Activated CD4-positive, alpha-beta T cell treated with anti-CD3 and anti-CD28 coated beads, Interleukin-2, Interleukin-4, amounts not matched to agents 100 ng/mL and 50 ng/mL, durations not matched to agents 16 hours and 8 hours (primary cell): ENCODE results near the gene LRRC4C.
"Not testable (repeated sequence)": the region's sequence is repeated elsewhere in the genome, so short reads cannot be mapped to it uniquely, and the experiment has no call there.

ENCODE experiments used
- DNase-seq: peaks from one replicate; pipeline ENCODE4 v3.0.0-alpha.2; 2020; ENCODE audit warnings: low spot score

The LRRC4C gene

GRCh38 chr11:40226654-40227053 lies 1232.8 kb downstream of the LRRC4C start:
- DNase-seq = no peak

- DNase-seq = no peak
Observed at GRCh38 chr11:40223596-40224330, 1235.7 kb downstream of the LRRC4C start.

GRCh38 chr11:40219401-40219800 lies 1240.1 kb downstream of the LRRC4C start:
- no peak for DNase-seq

- DNase-seq = no peak
Observed at GRCh38 chr11:40215556-40215955, 1243.9 kb downstream of the LRRC4C start.

DNA sequence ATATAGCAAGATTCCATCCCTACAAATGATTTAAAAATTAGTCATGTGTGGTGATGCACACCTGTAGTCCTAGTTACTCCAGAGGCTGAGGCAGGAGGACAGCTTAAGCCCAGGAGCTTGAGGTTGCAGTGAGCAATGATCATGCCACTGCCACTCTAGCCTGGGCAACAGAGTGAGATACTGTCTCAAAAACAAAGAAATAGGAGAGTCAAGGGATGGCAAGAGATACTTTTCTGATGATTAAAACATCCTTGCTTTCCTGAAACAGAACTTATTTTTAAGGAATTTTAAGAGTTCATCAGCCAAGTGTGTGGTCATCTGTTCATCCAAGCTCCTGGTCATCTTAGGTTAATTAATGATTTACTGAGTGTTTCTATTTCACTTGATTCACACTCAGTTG lies 1252.0 kb downstream of the LRRC4C start:
- no peak for DNase-seq

DNA sequence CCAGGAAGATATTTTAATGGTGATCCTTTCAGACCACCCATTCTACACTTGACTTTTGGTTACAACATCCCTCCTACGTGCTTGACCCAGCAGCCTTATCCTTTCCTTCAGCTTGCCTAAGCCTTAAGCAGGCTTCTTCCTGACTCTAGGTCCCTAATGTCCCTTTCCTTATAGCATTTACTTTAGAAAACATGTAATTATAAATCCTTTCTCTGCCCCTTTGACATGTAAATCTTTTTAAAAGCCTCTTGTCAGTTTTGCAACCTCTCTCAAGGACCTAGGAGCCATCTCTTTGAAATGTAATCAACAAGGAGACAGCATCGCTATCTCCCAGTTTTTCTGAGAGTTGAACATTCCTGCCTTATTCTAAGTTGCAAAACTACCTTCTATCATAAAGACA lies 1255.2 kb downstream of the LRRC4C start:
- no peak for DNase-seq

DNA sequence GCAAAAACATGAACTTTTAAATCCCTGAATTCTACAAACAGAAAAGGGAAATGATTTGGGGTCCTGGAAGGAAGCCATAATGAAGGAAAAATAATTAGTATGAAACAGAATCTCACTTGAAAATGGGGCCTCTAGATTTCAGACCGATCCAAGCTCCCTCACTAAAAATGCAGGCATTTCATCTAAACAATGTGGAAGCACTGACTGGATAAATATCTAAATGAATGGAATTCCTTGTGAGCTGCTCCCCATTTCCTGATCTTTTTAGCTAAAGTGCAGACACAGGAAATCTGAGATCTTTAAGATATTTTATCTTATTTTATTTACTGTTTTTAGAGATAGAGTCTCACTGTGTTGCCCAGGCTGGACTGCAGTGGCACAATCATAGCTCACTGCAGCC lies 1255.8 kb downstream of the LRRC4C start:
- DNase-seq = no peak

- DNase-seq = no peak
Observed at GRCh38 chr11:40202589-40203270, 1256.7 kb downstream of the LRRC4C start.

- not testable (repeated sequence) for DNase-seq
Observed at GRCh38 chr11:40192590-40192989, 1266.9 kb downstream of the LRRC4C start.

DNA sequence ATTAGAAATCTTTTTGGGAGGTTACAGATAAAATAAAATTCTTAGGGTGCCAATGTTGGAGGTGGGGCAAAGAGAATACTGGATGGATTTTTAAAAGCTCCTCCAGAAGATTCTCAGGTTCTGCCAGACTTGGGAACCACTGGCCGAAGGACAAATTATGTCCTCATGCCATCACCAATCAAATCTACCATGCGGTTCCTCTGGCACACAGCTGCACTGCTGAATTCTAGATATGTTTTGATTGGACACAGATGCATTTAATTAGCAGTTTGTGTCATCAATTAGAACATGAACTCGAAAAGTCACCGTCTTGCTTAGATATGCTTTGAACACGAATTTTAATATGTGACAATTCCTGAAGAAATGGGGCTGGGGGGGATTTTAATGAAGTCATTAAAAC lies 1269.2 kb downstream of the LRRC4C start:
- DNase-seq = no peak

DNA sequence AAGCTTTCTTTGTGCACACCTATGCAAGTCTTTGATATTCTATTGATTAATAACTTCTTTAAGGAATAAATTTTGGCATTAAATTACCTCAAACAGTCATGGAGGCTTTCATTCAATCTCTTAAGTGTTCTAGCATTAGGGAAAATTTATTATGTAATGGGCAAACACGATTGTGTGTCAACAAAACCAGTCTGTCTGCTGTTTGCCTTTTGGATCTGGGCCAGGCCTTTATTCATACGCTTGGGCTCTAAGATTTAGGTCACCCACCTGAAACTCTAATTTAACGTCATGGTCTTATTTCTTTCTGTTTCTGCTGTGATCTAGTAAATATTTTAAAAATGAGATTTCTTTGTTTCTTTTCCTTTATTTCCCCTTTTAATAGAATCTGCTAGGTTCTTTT lies 1270.6 kb downstream of the LRRC4C start:
- DNase-seq = no peak

- no peak for DNase-seq
Observed at GRCh38 chr11:40187295-40187694, 1272.2 kb downstream of the LRRC4C start.

GRCh38 chr11:40186437-40187263 lies 1272.8 kb downstream of the LRRC4C start:
- no peak for DNase-seq

GRCh38 chr11:40185793-40186192 lies 1273.7 kb downstream of the LRRC4C start:
- DNase-seq = no peak

GRCh38 chr11:40183073-40184064 lies 1276.1 kb downstream of the LRRC4C start:
- DNase-seq = no peak

- no peak for DNase-seq
Observed at GRCh38 chr11:40179541-40179940, 1279.9 kb downstream of the LRRC4C start.

- DNase-seq = no peak
Observed at GRCh38 chr11:40178470-40178869, 1281.0 kb downstream of the LRRC4C start.

GRCh38 chr11:40175980-40176379 lies 1283.5 kb downstream of the LRRC4C start:
- DNase-seq = no peak

- DNase-seq = no peak
Observed at GRCh38 chr11:40170078-40170477, 1289.4 kb downstream of the LRRC4C start.

- DNase-seq = no peak
Observed at GRCh38 chr11:40168414-40168813, 1291.0 kb downstream of the LRRC4C start.

GRCh38 chr11:40167805-40168204 lies 1291.6 kb downstream of the LRRC4C start:
- not testable (repeated sequence) for DNase-seq

GRCh38 chr11:40166892-40167291 lies 1292.6 kb downstream of the LRRC4C start:
- DNase-seq = no peak
